Body of pancreas (tissue), 4 donors: ENCODE data around the gene STYK1. TPM values are rescaled to one million over a fixed set of nuclear protein-coding genes. Genes with fewer than 3 reads are reported as not detected.

ENCODE experiments used
- ATAC-seq: fragments of 150-250 bp; one replicate; pipeline ENCODE4 v1.9.1; 2016
- DNase-seq, 4 donors: peaks; one replicate each; pipeline ENCODE4 v3.0.0-alpha.2; 2019
- H3K27ac ChIP-seq, 4 donors: fragments of 200-600 bp; sonication (generic); 1 replicate in 3 of 4; 2 replicates in 1 of 4; pipeline versions ENCODE4 v1.5.1 to v1.6.1; 2016 to 2019; ENCODE audit warnings: mild to moderate bottlenecking in 1 of 4, mixed read lengths in 1 of 4, moderate library complexity in 1 of 4
- H3K27me3 ChIP-seq, 2 donors: fragments of 200-600 bp; sonication (generic); one replicate each; pipeline ENCODE4 v1.6.0; 2016; ENCODE audit warnings: mild to moderate bottlenecking in 1 of 2
- H3K36me3 ChIP-seq, 2 donors: fragments of 200-600 bp; sonication (generic); replicated peaks in 1 of 2; 2 replicates each; pipeline ENCODE4 v1.5.1; 2016; ENCODE audit warnings: low read depth in 2 of 2; ENCODE audit not compliant: insufficient read depth in 1 of 2
- H3K4me1 ChIP-seq: fragments of 200-600 bp; sonication (generic); one replicate; pipeline ENCODE4 v1.6.0; 2016
- H3K4me3 ChIP-seq, 2 donors: fragments of 200-600 bp; sonication (generic); 1 replicate in 1 of 2; 2 replicates in 1 of 2; pipeline ENCODE4 v1.5.1; 2016 to 2019
- H3K9me3 ChIP-seq, 3 donors: fragments of 200-600 bp; sonication (generic); 1 replicate in 2 of 3; 2 replicates in 1 of 3; pipeline ENCODE4 v1.5.1; 2016
- CTCF ChIP-seq, 7 experiments: fragments of 450-650 bp in 4 of 7; fragments of 200-600 bp in 3 of 7; sonication (generic) in 3 of 7; IDR thresholded peaks; one replicate each; pipeline ENCODE4 v1.5.1; 2016 to 2019; ENCODE audit warnings: antibody characterized with exemption in 7 of 7
- POLR2A ChIP-seq, 3 donors: fragments of 450-650 bp; IDR thresholded peaks; one replicate each; pipeline ENCODE4 v1.6.1; 2016; ENCODE audit warnings: antibody characterized with exemption in 3 of 3, mild to moderate bottlenecking in 2 of 3
- WGBS, 2 donors: methylation state at CpG; one replicate each; pipeline ENCODE4 v1.1.5; 2017; 5-methylcytosine and 5-hydroxymethylcytosine counted together
- intact Hi-C: fragments of 100-400 bp; cut with DNase I; formaldehyde crosslinking; loops from one replicate; pipeline ENCODE4 v1.15.1; 2023
- total RNA-seq, 2 donors: library from RNA; depleted of rRNA; stranded (reverse); fragments of >200 nt; gene quantifications; one replicate each; pipeline ENCODE4 v1.1.0, GENCODE V29; 2016

STYK1 gene
- total RNA-seq, 2 donors from 2014 or later, result 0.26 TPM; not detected in 1

GRCh38 chr12:10623131-10623530 lies 50.7 kb downstream of the STYK1 start:
- H3K27ac ChIP-seq, result no peak overlapping the region
- H3K27me3 ChIP-seq, result no peaks in the 10 kb centered on the region
- H3K4me1 ChIP-seq, result no peaks in the 10 kb centered on the region
- intact Hi-C loops, result no loop called here
- no peak overlapping the region for H3K4me3 ChIP-seq
- H3K9me3 ChIP-seq, result no peaks in the 10 kb centered on the region
- TF ChIP-seq CTCF (IDR thresholded peaks at IDR 0.05), result no peak
- TF ChIP-seq POLR2A (IDR thresholded peaks at IDR 0.05), result no peak
- ATAC-seq, result no peak
- no peaks in the 10 kb centered on the region for H3K36me3 ChIP-seq
- DNase-seq, result no peak

GRCh38 chr12:10621278-10621677 lies 52.6 kb downstream of the STYK1 start:
- no peaks in the 10 kb centered on the region for H3K9me3 ChIP-seq
- H3K27me3 ChIP-seq, result no peaks in the 10 kb centered on the region
- ATAC-seq (no peak), DNase-seq (no peak)
- no peaks in the 10 kb centered on the region for H3K36me3 ChIP-seq
- intact Hi-C loops, result no loop called here
- no peak for TF ChIP-seq POLR2A (IDR thresholded peaks at IDR 0.05)
- no peak for TF ChIP-seq CTCF (IDR thresholded peaks at IDR 0.05)
- WGBS, 2 donors, result 48 to 58% methylated on average over 1 of the region's 1 CpG
- no peak overlapping the region for H3K27ac ChIP-seq
- no peak overlapping the region for H3K4me3 ChIP-seq
- H3K4me1 ChIP-seq, result no peaks in the 10 kb centered on the region

- DNase-seq, result no peak
- H3K36me3 ChIP-seq, result no peaks in the 10 kb centered on the region
- 68 to 69% methylated on average over 10 of the region's 10 CpGs for WGBS, 2 donors
- no peaks in the 10 kb centered on the region for H3K27me3 ChIP-seq
- ATAC-seq, result no peak
- H3K9me3 ChIP-seq, result no peaks in the 10 kb centered on the region
- no peaks in the 10 kb centered on the region for H3K4me1 ChIP-seq
- H3K27ac ChIP-seq, result no peak overlapping the region
- H3K4me3 ChIP-seq, result no peak overlapping the region
- TF ChIP-seq CTCF (IDR thresholded peaks at IDR 0.05), result no peak
- no peak for TF ChIP-seq POLR2A (IDR thresholded peaks at IDR 0.05)
- intact Hi-C loops, result no loop called here
Measured at GRCh38 chr12:10620078-10620779, 53.6 kb downstream of the STYK1 start.

GRCh38 chr12:10618338-10618987 lies 55.4 kb downstream of the STYK1 start:
- Histone ChIP-seq H3K27ac (no peak overlapping the region), H3K36me3 (no peaks in the 10 kb centered on the region), H3K9me3 (no peaks in the 10 kb centered on the region), H3K4me3 (no peak overlapping the region), H3K4me1 (no peaks in the 10 kb centered on the region), H3K27me3 (no peaks in the 10 kb centered on the region)
- WGBS, 2 donors, result 70 to 72% methylated on average over 5 of the region's 5 CpGs
- TF ChIP-seq POLR2A (IDR thresholded peaks at IDR 0.05), result no peak
- TF ChIP-seq CTCF (IDR thresholded peaks at IDR 0.05), result no peak
- ATAC-seq (no peak), DNase-seq (no peak)
- intact Hi-C loops, result no loop called here

GRCh38 chr12:10617863-10618262 lies 56.0 kb downstream of the STYK1 start:
- no peak overlapping the region for H3K27ac ChIP-seq
- no peak overlapping the region for H3K4me3 ChIP-seq
- no peaks in the 10 kb centered on the region for H3K9me3 ChIP-seq
- no peaks in the 10 kb centered on the region for H3K4me1 ChIP-seq
- intact Hi-C loops, result no loop called here
- ATAC-seq (no peak), DNase-seq (no peak)
- no peaks in the 10 kb centered on the region for H3K27me3 ChIP-seq
- 75 to 83% methylated on average over 6 of the region's 6 CpGs for WGBS, 2 donors
- TF ChIP-seq POLR2A (IDR thresholded peaks at IDR 0.05), result no peak
- no peak for TF ChIP-seq CTCF (IDR thresholded peaks at IDR 0.05)
- H3K36me3 ChIP-seq, result no peaks in the 10 kb centered on the region
